ENCODE data around the gene PANX3. TPM values are rescaled to one million over a fixed set of nuclear protein-coding genes. Genes with fewer than 3 reads are reported as not detected.

The PANX3 gene
- polyA plus RNA-seq, 2 of the 4 experiments (the other 2 are of a cell fraction), result not detected

DNA sequence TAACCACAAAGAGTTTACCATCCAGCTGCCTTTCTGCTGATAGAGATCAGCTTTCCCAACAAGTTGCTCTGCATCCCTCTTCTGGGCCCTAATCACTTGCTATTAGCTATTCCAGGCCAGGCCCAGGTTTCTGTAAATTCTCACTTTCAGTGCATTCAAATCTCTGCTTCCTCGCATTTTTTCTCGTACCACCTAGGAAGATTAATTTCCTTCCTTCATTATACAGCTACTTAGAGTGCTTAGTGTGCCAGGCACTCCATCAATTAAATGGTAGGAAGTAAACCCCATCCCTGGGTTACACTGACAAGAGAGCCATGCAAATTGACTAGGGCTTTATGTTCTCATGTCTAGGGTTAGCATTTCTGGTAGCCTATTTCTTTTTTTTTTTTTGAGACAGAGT lies 52.6 kb downstream of the PANX3 start:
- TF ChIP-seq CBX2 (IDR thresholded peaks at IDR 0.05; ENCODE audit: borderline replicate concordance, low read depth) (no peak), ESRRA (IDR thresholded peaks at IDR 0.05; ENCODE audit: borderline replicate concordance, low read length) (no peak), FOXS1 (CRISPR knock-in tag; IDR thresholded peaks at IDR 0.05) (no peak), RNF2 (IDR thresholded peaks at IDR 0.05; ENCODE audit: borderline replicate concordance, low read depth) (no peak), ZC3H11A (IDR thresholded peaks at IDR 0.05) (no peak), JUN (IDR thresholded peaks at IDR 0.05) (no peak), HDAC2 (IDR thresholded peaks at IDR 0.05) (no peak), ZFP36 (IDR thresholded peaks at IDR 0.05; ENCODE audit: borderline replicate concordance, partially characterized antibody) (no peak), POLR2A (IDR thresholded peaks at IDR 0.05; ENCODE audit: low read length) (no peak), NPAS2 (CRISPR knock-in tag; IDR thresholded peaks at IDR 0.05; ENCODE audit: borderline replicate concordance) (no peak), HOXA7 (CRISPR knock-in tag; IDR thresholded peaks at IDR 0.05) (no peak), MAZ (IDR thresholded peaks at IDR 0.05; ENCODE audit: borderline replicate concordance, low read depth, low read length) (no peak)
- TF ChIP-seq, protein P1, sequence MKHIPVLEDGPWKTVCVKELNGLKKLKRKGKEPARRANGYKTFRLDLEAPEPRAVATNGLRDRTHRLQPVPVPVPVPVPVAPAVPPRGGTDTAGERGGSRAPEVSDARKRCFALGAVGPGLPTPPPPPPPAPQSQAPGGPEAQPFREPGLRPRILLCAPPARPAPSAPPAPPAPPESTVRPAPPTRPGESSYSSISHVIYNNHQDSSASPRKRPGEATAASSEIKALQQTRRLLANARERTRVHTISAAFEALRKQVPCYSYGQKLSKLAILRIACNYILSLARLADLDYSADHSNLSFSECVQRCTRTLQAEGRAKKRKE (CRISPR knock-in tag; IDR thresholded peaks at IDR 0.05; ENCODE audit: low read depth), result no peak
- TF ChIP-seq, protein P2, sequence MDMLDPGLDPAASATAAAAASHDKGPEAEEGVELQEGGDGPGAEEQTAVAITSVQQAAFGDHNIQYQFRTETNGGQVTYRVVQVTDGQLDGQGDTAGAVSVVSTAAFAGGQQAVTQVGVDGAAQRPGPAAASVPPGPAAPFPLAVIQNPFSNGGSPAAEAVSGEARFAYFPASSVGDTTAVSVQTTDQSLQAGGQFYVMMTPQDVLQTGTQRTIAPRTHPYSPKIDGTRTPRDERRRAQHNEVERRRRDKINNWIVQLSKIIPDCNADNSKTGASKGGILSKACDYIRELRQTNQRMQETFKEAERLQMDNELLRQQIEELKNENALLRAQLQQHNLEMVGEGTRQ (IDR thresholded peaks at IDR 0.05), result no peak
- TF ChIP-seq, protein P3, sequence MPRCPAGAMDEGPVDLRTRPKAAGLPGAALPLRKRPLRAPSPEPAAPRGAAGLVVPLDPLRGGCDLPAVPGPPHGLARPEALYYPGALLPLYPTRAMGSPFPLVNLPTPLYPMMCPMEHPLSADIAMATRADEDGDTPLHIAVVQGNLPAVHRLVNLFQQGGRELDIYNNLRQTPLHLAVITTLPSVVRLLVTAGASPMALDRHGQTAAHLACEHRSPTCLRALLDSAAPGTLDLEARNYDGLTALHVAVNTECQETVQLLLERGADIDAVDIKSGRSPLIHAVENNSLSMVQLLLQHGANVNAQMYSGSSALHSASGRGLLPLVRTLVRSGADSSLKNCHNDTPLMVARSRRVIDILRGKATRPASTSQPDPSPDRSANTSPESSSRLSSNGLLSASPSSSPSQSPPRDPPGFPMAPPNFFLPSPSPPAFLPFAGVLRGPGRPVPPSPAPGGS (IDR thresholded peaks at IDR 0.05), result no peak
- TF ChIP-seq, protein P4, sequence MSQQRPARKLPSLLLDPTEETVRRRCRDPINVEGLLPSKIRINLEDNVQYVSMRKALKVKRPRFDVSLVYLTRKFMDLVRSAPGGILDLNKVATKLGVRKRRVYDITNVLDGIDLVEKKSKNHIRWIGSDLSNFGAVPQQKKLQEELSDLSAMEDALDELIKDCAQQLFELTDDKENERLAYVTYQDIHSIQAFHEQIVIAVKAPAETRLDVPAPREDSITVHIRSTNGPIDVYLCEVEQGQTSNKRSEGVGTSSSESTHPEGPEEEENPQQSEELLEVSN (IDR thresholded peaks at IDR 0.05; ENCODE audit: borderline replicate concordance, low read depth), result no peak
- CTCF ChIA-PET, result interaction anchor here (1.0 to 2.9 kb wide), 4 partner anchors 19 to 203 kb away, joined by 3 to 11 read pairs (median 6); no protein-coding TSS in a partner anchor
- H3K9me3 ChIP-seq, result no peaks in the 10 kb centered on the region
- H3K27ac ChIP-seq, result no peak overlapping the region
- no peak for ATAC-seq
- no peak overlapping the region for H3K4me2 ChIP-seq
- WGBS (ENCODE audit: missing lambda C conversion rate), result 95% methylated on average over 2 of the region's 2 CpGs
- POLR2A ChIA-PET, result no interaction called here
- DNase-seq (ENCODE audit: low read depth in 1 of 2, low spot score in 1 of 2), result no peak
- no peak overlapping the region for H3K4me3 ChIP-seq
- H3K4me1 ChIP-seq, result no peaks in the 10 kb centered on the region
- FAIRE-seq, result no peak

DNA sequence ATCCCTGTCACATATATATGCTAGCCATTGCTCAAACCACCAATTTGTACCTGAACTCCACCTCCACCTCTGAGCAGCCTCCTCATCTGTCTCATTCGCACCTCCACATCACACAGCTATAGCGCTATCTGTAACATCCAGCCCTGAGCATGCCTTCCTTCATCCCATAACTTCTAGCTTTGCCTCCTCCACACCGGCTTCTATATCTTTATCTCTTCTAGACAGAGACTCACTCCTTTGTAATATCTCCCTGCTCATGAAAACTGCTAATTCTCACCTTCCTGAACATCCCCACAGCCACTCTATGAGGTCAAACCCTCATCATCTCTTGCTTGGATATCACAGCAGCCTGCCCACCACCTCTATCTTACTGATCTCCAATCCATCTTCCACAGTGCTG lies 56.4 kb downstream of the PANX3 start:
- CTCF ChIA-PET, result interaction anchor here (1.0 to 1.1 kb wide), 2 partner anchors 95 to 126 kb away, joined by 3 read pairs; no protein-coding TSS in a partner anchor

More for the DNA sequence above, 56.4 kb downstream of the PANX3 start:
- POLR2A ChIA-PET, result no interaction called here
- Histone ChIP-seq H3K4me2 (no peak overlapping the region), H3K27ac (no peak overlapping the region), H3K9me3 (no peaks in the 10 kb centered on the region), H3K4me3 (no peak overlapping the region), H3K4me1 (no peaks in the 10 kb centered on the region)
- ATAC-seq (no peak), DNase-seq (ENCODE audit: low read depth in 1 of 2, low spot score in 1 of 2) (no peak), FAIRE-seq (no peak)
- WGBS (ENCODE audit: missing lambda C conversion rate), result 96% methylated on average over 3 of the region's 3 CpGs
- TF ChIP-seq JUN (IDR thresholded peaks at IDR 0.05) (no peak), MYC (IDR thresholded peaks at IDR 0.05; ENCODE audit: borderline replicate concordance, low read length) (no peak), ZNF302 (CRISPR knock-in tag; IDR thresholded peaks at IDR 0.05) (no peak), JUNB (IDR thresholded peaks at IDR 0.05) (no peak), HOXA7 (CRISPR knock-in tag; IDR thresholded peaks at IDR 0.05) (no peak), NFE2L2 (conservative IDR thresholded peaks at IDR 0.05; ENCODE audit: low read length) (no peak), RFX5 (IDR thresholded peaks at IDR 0.05) (no peak), KDM5A (IDR thresholded peaks at IDR 0.05) (no peak), FOSB (CRISPR knock-in tag; IDR thresholded peaks at IDR 0.05) (no peak), KDM1A (IDR thresholded peaks at IDR 0.05; ENCODE audit: low read depth) (no peak), SMC3 (IDR thresholded peaks at IDR 0.05) (no peak), CBX8 (IDR thresholded peaks at IDR 0.05) (no peak), EHMT2 (IDR thresholded peaks at IDR 0.05; ENCODE audit: low read depth) (no peak), FOXS1 (CRISPR knock-in tag; IDR thresholded peaks at IDR 0.05) (no peak), SREBF2 (IDR thresholded peaks at IDR 0.05) (no peak)
- TF ChIP-seq, protein P3 (IDR thresholded peaks at IDR 0.05), result no peak
- TF ChIP-seq, protein P5, sequence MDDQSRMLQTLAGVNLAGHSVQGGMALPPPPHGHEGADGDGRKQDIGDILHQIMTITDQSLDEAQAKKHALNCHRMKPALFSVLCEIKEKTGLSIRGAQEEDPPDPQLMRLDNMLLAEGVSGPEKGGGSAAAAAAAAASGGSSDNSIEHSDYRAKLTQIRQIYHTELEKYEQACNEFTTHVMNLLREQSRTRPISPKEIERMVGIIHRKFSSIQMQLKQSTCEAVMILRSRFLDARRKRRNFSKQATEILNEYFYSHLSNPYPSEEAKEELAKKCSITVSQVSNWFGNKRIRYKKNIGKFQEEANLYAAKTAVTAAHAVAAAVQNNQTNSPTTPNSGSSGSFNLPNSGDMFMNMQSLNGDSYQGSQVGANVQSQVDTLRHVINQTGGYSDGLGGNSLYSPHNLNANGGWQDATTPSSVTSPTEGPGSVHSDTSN (IDR thresholded peaks at IDR 0.05), result no peak
